ENCODE measurements around the gene FAM200C.

DNA sequence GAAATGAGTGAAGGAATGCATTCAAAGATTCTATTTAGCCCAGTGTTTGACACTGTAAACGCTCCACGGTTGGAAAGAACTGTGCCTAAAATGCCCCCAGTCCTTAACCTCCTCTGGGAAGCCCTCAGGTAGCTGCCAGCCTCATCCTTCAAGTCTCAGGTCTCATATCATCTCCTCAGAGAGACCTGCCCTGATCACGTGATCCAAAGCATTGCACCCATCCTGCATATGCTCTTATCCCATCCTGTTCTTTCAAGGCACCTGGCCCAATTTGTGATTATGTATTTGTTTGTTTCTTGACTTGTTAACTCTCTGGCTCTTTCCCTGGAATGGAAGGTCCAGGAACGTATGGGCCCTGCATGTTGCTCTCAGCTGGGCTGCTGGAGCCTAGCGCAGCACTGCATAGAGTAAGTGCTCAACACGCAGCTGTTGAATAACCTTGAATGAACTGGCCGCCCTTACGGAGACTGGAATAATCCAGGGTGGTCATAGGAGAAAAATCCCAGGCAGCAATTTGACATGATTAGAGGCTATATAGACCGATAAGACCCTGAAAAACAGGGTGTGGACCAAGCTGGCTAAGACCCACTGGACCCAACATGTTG, 38.1 kb downstream of the FAM200C start:
- TF ChIP-seq MYC (IDR thresholded peaks at IDR 0.05; ENCODE audit: insufficient read depth, insufficient read length, insufficient replicate concordance, low read length, severe bottlenecking) = no peak
- TF ChIP-seq RAD21 (IDR thresholded peaks at IDR 0.05; ENCODE audit: insufficient read depth, low read depth, low read length) = no peak
- TF ChIP-seq RFX5 (IDR thresholded peaks at IDR 0.05; ENCODE audit: low read depth, low read length) = no peak
- TF ChIP-seq, protein P1, sequence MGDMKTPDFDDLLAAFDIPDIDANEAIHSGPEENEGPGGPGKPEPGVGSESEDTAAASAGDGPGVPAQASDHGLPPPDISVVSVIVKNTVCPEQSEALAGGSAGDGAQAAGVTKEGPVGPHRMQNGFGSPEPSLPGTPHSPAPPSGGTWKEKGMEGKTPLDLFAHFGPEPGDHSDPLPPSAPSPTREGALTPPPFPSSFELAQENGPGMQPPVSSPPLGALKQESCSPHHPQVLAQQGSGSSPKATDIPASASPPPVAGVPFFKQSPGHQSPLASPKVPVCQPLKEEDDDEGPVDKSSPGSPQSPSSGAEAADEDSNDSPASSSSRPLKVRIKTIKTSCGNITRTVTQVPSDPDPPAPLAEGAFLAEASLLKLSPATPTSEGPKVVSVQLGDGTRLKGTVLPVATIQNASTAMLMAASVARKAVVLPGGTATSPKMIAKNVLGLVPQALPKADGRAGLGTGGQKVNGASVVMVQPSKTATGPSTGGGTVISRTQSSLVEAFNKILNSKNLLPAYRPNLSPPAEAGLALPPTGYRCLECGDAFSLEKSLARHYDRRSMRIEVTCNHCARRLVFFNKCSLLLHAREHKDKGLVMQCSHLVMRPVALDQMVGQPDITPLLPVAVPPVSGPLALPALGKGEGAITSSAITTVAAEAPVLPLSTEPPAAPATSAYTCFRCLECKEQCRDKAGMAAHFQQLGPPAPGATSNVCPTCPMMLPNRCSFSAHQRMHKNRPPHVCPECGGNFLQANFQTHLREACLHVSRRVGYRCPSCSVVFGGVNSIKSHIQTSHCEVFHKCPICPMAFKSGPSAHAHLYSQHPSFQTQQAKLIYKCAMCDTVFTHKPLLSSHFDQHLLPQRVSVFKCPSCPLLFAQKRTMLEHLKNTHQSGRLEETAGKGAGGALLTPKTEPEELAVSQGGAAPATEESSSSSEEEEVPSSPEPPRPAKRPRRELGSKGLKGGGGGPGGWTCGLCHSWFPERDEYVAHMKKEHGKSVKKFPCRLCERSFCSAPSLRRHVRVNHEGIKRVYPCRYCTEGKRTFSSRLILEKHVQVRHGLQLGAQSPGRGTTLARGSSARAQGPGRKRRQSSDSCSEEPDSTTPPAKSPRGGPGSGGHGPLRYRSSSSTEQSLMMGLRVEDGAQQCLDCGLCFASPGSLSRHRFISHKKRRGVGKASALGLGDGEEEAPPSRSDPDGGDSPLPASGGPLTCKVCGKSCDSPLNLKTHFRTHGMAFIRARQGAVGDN (IDR thresholded peaks at IDR 0.05) = no peak
- TF ChIP-seq TAF1 (IDR thresholded peaks at IDR 0.05; ENCODE audit: borderline replicate concordance, low read depth, low read length) = no peak
- TF ChIP-seq, protein P2, sequence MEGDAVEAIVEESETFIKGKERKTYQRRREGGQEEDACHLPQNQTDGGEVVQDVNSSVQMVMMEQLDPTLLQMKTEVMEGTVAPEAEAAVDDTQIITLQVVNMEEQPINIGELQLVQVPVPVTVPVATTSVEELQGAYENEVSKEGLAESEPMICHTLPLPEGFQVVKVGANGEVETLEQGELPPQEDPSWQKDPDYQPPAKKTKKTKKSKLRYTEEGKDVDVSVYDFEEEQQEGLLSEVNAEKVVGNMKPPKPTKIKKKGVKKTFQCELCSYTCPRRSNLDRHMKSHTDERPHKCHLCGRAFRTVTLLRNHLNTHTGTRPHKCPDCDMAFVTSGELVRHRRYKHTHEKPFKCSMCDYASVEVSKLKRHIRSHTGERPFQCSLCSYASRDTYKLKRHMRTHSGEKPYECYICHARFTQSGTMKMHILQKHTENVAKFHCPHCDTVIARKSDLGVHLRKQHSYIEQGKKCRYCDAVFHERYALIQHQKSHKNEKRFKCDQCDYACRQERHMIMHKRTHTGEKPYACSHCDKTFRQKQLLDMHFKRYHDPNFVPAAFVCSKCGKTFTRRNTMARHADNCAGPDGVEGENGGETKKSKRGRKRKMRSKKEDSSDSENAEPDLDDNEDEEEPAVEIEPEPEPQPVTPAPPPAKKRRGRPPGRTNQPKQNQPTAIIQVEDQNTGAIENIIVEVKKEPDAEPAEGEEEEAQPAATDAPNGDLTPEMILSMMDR (IDR thresholded peaks at IDR 0.05 in 2 of 3, conservative IDR thresholded peaks at IDR 0.05 in 1 of 3; ENCODE audit: control insufficient read depth in 2 of 3, extremely low read depth in 1 of 3, insufficient read depth in 1 of 3, low read depth in 3 of 3, low read length in 3 of 3) = no peak
- no peak for TF ChIP-seq MXI1 (IDR thresholded peaks at IDR 0.05; ENCODE audit: low read depth, low read length)
- TF ChIP-seq HDAC2 (IDR thresholded peaks at IDR 0.05) = no peak
- TF ChIP-seq FOXK2 (IDR thresholded peaks at IDR 0.05) = no peak
- TF ChIP-seq GABPA (IDR thresholded peaks at IDR 0.05; ENCODE audit: low read depth) = no peak
- TF ChIP-seq, protein P3, sequence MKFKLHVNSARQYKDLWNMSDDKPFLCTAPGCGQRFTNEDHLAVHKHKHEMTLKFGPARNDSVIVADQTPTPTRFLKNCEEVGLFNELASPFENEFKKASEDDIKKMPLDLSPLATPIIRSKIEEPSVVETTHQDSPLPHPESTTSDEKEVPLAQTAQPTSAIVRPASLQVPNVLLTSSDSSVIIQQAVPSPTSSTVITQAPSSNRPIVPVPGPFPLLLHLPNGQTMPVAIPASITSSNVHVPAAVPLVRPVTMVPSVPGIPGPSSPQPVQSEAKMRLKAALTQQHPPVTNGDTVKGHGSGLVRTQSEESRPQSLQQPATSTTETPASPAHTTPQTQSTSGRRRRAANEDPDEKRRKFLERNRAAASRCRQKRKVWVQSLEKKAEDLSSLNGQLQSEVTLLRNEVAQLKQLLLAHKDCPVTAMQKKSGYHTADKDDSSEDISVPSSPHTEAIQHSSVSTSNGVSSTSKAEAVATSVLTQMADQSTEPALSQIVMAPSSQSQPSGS (IDR thresholded peaks at IDR 0.05; ENCODE audit: low read length) = no peak
- no peak for TF ChIP-seq RB1 (IDR thresholded peaks at IDR 0.05; ENCODE audit: borderline replicate concordance)
- no peak for TF ChIP-seq CHD2 (IDR thresholded peaks at IDR 0.05; ENCODE audit: borderline replicate concordance, low read depth, low read length)
- TF ChIP-seq RCOR1 (conservative IDR thresholded peaks at IDR 0.05; ENCODE audit: low read depth, low read length) = no peak
